Nephron progenitor cell (in vitro differentiated cells): Measurements from ENCODE around the gene CFAP70.

Experiments
- DNase-seq: peaks from one replicate; pipeline ENCODE4 v3.0.0; 2021
- H3K27ac Mint-ChIP-seq: 2 replicates; pipeline ENCODE4 v1.8.0; 2021; ENCODE audit warnings: mild to moderate bottlenecking, moderate library complexity, mixed read lengths
- H3K27me3 Mint-ChIP-seq: 2 replicates; pipeline ENCODE4 v1.8.0; 2021; ENCODE audit warnings: mild to moderate bottlenecking, low read depth, mixed read lengths; ENCODE audit not compliant: poor library complexity
- H3K36me3 Mint-ChIP-seq: 2 replicates; pipeline ENCODE4 v1.8.0; 2021; ENCODE audit warnings: low read depth, mixed read lengths
- H3K4me1 Mint-ChIP-seq: 2 replicates; pipeline ENCODE4 v1.8.0; 2021; ENCODE audit warnings: mixed read lengths
- H3K4me3 Mint-ChIP-seq: 2 replicates; pipeline ENCODE4 v1.8.0; 2021; ENCODE audit warnings: mild to moderate bottlenecking, moderate library complexity, mixed read lengths
- H3K9me3 Mint-ChIP-seq: 2 replicates; pipeline ENCODE4 v1.8.0; 2021; ENCODE audit warnings: mild to moderate bottlenecking, moderate library complexity, mixed read lengths
- TF ChIP-seq, protein P1 (sequence below): fragments of 200-600 bp; sonication (generic); IDR thresholded peaks from 2 replicates; pipeline ENCODE4 v1.5.0; 2021; ENCODE audit warnings: antibody characterized with exemption

CFAP70 gene

DNA sequence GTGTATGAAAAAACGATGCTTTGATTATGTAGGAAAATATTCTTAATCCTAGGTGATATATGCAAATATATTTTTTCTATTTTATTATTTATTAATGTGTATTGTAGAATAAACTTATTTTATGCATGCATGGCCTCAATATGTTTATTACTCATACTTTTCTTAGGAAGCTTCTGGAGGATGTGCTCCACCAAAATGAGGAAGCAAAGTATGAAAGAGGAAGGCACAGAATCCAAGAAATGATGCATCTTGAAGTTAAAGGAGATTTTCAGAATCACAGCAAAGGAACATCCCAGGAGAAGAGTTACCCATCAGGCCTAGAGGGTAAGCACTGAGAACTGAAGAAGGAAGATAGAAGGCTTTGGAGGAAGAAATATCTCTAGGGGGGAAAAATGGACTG is 71.2 kb downstream of the CFAP70 start:
- H3K4me3 Mint-ChIP-seq = no peak overlapping the region
- peaks cover 4% of the 10 kb centered on the region for H3K36me3 Mint-ChIP-seq
- TF ChIP-seq, protein P1, sequence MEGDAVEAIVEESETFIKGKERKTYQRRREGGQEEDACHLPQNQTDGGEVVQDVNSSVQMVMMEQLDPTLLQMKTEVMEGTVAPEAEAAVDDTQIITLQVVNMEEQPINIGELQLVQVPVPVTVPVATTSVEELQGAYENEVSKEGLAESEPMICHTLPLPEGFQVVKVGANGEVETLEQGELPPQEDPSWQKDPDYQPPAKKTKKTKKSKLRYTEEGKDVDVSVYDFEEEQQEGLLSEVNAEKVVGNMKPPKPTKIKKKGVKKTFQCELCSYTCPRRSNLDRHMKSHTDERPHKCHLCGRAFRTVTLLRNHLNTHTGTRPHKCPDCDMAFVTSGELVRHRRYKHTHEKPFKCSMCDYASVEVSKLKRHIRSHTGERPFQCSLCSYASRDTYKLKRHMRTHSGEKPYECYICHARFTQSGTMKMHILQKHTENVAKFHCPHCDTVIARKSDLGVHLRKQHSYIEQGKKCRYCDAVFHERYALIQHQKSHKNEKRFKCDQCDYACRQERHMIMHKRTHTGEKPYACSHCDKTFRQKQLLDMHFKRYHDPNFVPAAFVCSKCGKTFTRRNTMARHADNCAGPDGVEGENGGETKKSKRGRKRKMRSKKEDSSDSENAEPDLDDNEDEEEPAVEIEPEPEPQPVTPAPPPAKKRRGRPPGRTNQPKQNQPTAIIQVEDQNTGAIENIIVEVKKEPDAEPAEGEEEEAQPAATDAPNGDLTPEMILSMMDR = no peak
- DNase-seq = no peak
- H3K27ac Mint-ChIP-seq = no peak overlapping the region
- H3K4me1 Mint-ChIP-seq = no peaks in the 10 kb centered on the region
- peaks cover 21% of the 10 kb centered on the region for H3K9me3 Mint-ChIP-seq
- H3K27me3 Mint-ChIP-seq = peaks cover 20% of the 10 kb centered on the region

DNA sequence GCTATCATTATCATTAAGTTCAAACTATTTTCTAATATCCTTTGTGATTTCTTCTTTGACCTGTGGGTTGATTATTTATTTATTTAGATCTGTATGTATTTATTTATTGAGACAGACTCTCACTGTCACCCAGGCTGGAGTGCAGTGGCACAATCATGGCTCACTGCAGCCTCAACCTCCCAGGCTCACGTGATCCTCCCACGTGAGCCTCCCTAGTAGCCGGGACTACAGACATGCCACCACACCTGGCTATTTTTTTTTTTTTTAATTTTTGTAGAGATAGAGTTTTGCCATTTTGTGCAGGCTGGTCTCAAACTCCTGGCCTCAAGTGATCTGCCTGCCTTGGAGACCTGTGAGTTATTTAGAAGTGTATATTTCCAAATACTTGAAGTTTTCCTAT is 77.6 kb downstream of the CFAP70 start:
- H3K9me3 Mint-ChIP-seq = no peaks in the 10 kb centered on the region
- no peaks in the 10 kb centered on the region for H3K4me1 Mint-ChIP-seq
- no peak overlapping the region for H3K27ac Mint-ChIP-seq
- H3K4me3 Mint-ChIP-seq = no peak overlapping the region
- TF ChIP-seq, protein P1 = no peak
- DNase-seq = no peak
- H3K27me3 Mint-ChIP-seq = peaks cover 7% of the 10 kb centered on the region
- H3K36me3 Mint-ChIP-seq = no peaks in the 10 kb centered on the region

DNA sequence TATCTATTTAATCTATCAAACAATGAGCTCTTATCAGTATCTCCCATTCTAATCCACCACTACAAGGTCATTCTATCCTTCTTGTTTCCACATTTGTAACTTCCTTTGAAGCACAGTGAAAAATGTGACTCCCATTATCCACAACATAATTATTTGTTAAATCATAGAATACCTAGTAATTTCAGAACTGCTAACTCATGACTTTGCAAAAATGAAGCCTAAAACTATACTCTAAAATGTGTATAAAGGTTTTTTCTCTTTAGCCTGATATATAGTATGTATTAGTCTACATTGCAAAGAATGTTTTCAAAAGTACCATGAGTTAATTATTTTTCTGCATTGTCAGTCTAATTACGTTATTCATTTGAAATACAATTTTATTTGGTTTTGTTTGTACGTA is 94.2 kb downstream of the CFAP70 start:
- Mint-ChIP-seq H3K27me3 (peaks cover 14% of the 10 kb centered on the region), H3K4me1 (peaks cover 4% of the 10 kb centered on the region), H3K36me3 (no peaks in the 10 kb centered on the region), H3K4me3 (no peak overlapping the region), H3K9me3 (peaks cover 4% of the 10 kb centered on the region), H3K27ac (no peak overlapping the region)
- TF ChIP-seq, protein P1 = no peak
- DNase-seq = no peak

DNA sequence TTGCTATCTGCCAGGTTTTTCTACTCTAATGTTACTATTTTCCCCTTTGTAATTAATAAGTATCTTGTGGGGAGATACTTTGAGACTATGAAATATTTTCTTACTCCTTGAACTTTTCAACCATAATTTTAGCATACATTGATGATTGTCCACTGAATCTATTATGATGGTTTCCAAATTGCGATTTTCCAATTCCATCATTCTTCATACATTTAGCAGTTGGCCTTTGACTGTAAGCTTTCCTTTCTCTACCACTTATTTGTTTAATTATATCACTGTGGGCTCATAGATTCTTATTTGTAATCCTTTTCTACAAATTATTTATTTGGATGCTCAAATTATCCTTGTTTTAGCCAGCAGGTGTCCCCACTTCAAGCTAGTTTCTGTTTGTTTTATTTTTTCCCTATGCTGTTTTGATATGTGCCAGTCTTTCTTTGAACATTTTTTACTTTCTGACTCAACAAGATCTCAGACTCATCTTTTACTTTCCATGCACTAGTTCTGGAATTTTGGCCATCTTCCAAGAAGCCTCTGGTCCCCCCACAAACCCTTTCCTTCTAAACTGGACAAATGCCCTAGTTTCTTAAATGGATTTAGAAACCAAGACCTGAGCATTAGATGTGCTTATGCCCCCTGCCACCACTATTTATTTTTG is 94.8 kb downstream of the CFAP70 start:
- Mint-ChIP-seq H3K27me3 (peaks cover 14% of the 10 kb centered on the region), H3K4me3 (no peak overlapping the region), H3K36me3 (no peaks in the 10 kb centered on the region), H3K9me3 (peaks cover 10% of the 10 kb centered on the region), H3K27ac (no peak overlapping the region), H3K4me1 (no peaks in the 10 kb centered on the region)
- DNase-seq = no peak
- TF ChIP-seq, protein P1 = peak; percentile 48

DNA sequence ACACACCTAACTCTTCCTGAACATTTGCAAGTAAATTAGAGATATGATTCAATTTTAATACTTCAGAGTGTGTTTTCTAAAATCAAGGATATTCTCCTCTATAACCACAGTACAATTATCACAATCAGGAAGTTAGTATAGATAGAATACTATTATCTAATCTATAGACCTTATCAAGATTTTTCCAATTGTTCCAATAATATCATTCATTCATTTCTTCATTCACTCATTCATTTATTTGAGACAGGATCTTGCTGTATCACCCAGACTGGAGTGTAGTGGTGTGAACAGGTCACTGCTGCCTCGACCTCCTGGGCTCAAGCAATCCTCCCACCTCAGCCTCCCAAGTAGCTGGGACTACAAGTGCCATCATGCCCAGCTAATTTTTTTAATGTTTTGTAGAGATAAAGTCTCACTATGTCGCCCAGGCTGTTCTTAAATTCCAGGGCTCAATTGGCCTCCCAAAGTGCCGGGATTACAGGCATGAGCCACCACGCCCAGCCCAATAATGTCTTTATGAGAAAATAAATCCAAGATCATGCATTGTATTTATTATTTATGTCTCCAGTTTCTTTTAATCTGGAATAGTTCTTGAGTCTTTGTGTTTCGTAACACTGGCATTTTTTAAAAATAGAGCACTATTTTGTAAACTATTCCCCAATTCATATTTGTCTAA is 95.6 kb downstream of the CFAP70 start:
- H3K4me3 Mint-ChIP-seq = no peak overlapping the region
- H3K27ac Mint-ChIP-seq = no peak overlapping the region
- H3K4me1 Mint-ChIP-seq = no peaks in the 10 kb centered on the region
- H3K36me3 Mint-ChIP-seq = no peaks in the 10 kb centered on the region
- peaks cover 18% of the 10 kb centered on the region for H3K9me3 Mint-ChIP-seq
- no peak for DNase-seq
- TF ChIP-seq, protein P1 = no peak
- peaks cover 14% of the 10 kb centered on the region for H3K27me3 Mint-ChIP-seq
